Endothelial cell of umbilical vein (primary cell): ENCODE results near the gene APOL2. TPM values are rescaled to one million over a fixed set of nuclear protein-coding genes. Genes with fewer than 3 reads are reported as not detected.

Source experiments
- BruUV-seq: library from RNA; stranded (reverse); fragments of 400-500 nt; replicated peaks from 2 replicates; lab custom pipeline; 2021; lab: Mats Ljungman, UMichigan
- CTCF ChIA-PET: fragments of 300-600, 350-600 bp; sonication (Branson Sonifier 250); formaldehyde crosslinking; loops from one replicate; lab custom pipeline; 2021; ENCODE audit warnings: antibody characterized with exemption, inconsistent platforms; lab: Charles Lee
- POLR2A ChIA-PET: fragments of 300-600, 350-600 bp; sonication (Branson Sonifier 250); formaldehyde crosslinking; loops from one replicate; lab custom pipeline; 2021; ENCODE audit warnings: antibody characterized with exemption, inconsistent platforms; lab: Charles Lee
- DNase-seq: peaks from one replicate; pipeline ENCODE4 v3.0.0-alpha.2; 2011; ENCODE audit warnings: low read depth, low spot score
- FAIRE-seq: peaks from 2 replicates; lab custom pipeline; 2011; peaks lifted over from hg19 to GRCh38; lab: Jason Lieb, UNC
- H2AFZ ChIP-seq: 2 replicates; pipeline ENCODE4 v1.6.0; 2012; ENCODE audit warnings: low read depth, low read length, control low read depth, inconsistent platforms
- H3K27ac ChIP-seq: 2 replicates; pipeline ENCODE4 v1.5.1; 2011; ENCODE audit warnings: low read depth, mild to moderate bottlenecking, control low read depth, low read length, moderate library complexity; ENCODE audit not compliant: insufficient read depth
- H3K27me3 ChIP-seq, 2 experiments: 2 replicates each; pipeline versions ENCODE4 v1.6.0 to v1.6.1; 2011; ENCODE audit warnings: low read length in 2 of 2, mixed read lengths in 1 of 2; ENCODE audit not compliant: control insufficient read depth in 2 of 2, insufficient read depth in 2 of 2
- H3K36me3 ChIP-seq, 2 experiments: 2 replicates in 1 of 2; 3 replicates in 1 of 2; pipeline ENCODE4 v1.5.1; 2011; ENCODE audit warnings: low read length in 2 of 2, mild to moderate bottlenecking in 1 of 2, moderate library complexity in 1 of 2; ENCODE audit not compliant: control insufficient read depth in 2 of 2, insufficient read depth in 2 of 2; ENCODE audit errors: extremely low read depth in 1 of 2
- H3K4me1 ChIP-seq: 3 replicates; pipeline ENCODE4 v1.5.1; 2011; ENCODE audit warnings: mild to moderate bottlenecking, low read length; ENCODE audit not compliant: control insufficient read depth, insufficient read depth; ENCODE audit errors: extremely low read depth
- H3K4me2 ChIP-seq: 2 replicates; pipeline ENCODE4 v1.6.1; 2011; ENCODE audit warnings: low read length, control low read depth, mixed read lengths; ENCODE audit not compliant: insufficient read depth
- H3K4me3 ChIP-seq, 3 experiments: fragments of 200-600 bp in 1 of 3; sonication (generic), shearing (Covaris generic) in 1 of 3; replicated peaks in 1 of 3; 2 replicates each; pipeline ENCODE4 v1.5.1; 2011 to 2016; ENCODE audit warnings: control low read depth in 3 of 3, low read length in 3 of 3, mild to moderate bottlenecking in 2 of 3, inconsistent platforms in 1 of 3, low read depth in 1 of 3, moderate library complexity in 1 of 3; ENCODE audit not compliant: insufficient read depth in 1 of 3
- H3K79me2 ChIP-seq: 2 replicates; pipeline ENCODE4 v1.6.0; 2012; ENCODE audit warnings: low read length, inconsistent platforms; ENCODE audit not compliant: control insufficient read depth, insufficient read depth
- H3K9ac ChIP-seq: replicated peaks from 2 replicates; pipeline ENCODE3; 2011; ENCODE audit warnings: low read length, control low read depth; ENCODE audit not compliant: insufficient read depth; ENCODE audit errors: extremely low read depth
- H3K9me1 ChIP-seq: replicated peaks from 3 replicates; pipeline ENCODE4 v1.6.0; 2011; ENCODE audit warnings: mild to moderate bottlenecking, low read length; ENCODE audit not compliant: control insufficient read depth, insufficient read depth; ENCODE audit errors: extremely low read depth
- H3K9me3 ChIP-seq: replicated peaks from 2 replicates; pipeline ENCODE4 v1.5.1; 2012; ENCODE audit warnings: low read length, inconsistent platforms; ENCODE audit not compliant: control insufficient read depth, insufficient read depth
- H4K20me1 ChIP-seq: replicated peaks from 2 replicates; pipeline ENCODE3; 2011; ENCODE audit warnings: mild to moderate bottlenecking, low read length; ENCODE audit not compliant: control insufficient read depth, insufficient read depth; ENCODE audit errors: extremely low read depth
- EZH2 ChIP-seq: IDR thresholded peaks from 2 replicates; pipeline ENCODE4 v1.6.1; 2012; ENCODE audit warnings: borderline replicate concordance, low read depth, mild to moderate bottlenecking, moderate library complexity, low read length, inconsistent platforms; ENCODE audit not compliant: severe bottlenecking
- FOS ChIP-seq: IDR thresholded peaks from 2 replicates; pipeline ENCODE4 v1.6.1; 2011; ENCODE audit warnings: mild to moderate bottlenecking, low read length, moderate library complexity, borderline replicate concordance; ENCODE audit not compliant: insufficient read depth
- GATA2 ChIP-seq: IDR thresholded peaks from 2 replicates; pipeline ENCODE4 v1.7.0; 2011; ENCODE audit warnings: low read depth, mild to moderate bottlenecking, moderate library complexity, mixed read lengths, low read length; ENCODE audit not compliant: insufficient read length, insufficient read depth
- JUN ChIP-seq: IDR thresholded peaks from 2 replicates; pipeline ENCODE4 v1.6.1; 2011; ENCODE audit warnings: borderline replicate concordance, low read depth; ENCODE audit not compliant: insufficient read length, insufficient read depth
- MYC ChIP-seq: IDR thresholded peaks from one replicate; pipeline ENCODE4 v1.6.1; 2011; ENCODE audit warnings: mild to moderate bottlenecking, low read depth, low read length
- POLR2A ChIP-seq: IDR thresholded peaks from 2 replicates; pipeline ENCODE4 v1.6.1; 2012; ENCODE audit warnings: low read depth, mild to moderate bottlenecking, control low read depth, low read length
- POLR2AphosphoS5 ChIP-seq: IDR thresholded peaks from 2 replicates; pipeline ENCODE4 v1.6.1; 2012; ENCODE audit warnings: low read depth, mild to moderate bottlenecking, control low read depth, low read length, moderate library complexity; ENCODE audit not compliant: insufficient read depth
- dilution Hi-C: fragments of 300-500 bp; cut with MboI; formaldehyde crosslinking; loops from one replicate; pipeline ENCODE4 v1.15.0; 2019; ENCODE audit warnings: low sequenced_read_pairs; ENCODE audit not compliant: extremely low pct_ligation_motif_present
- intact Hi-C: fragments of 100-400 bp; cut with micrococcal nuclease; formaldehyde crosslinking; loops from one replicate; pipeline ENCODE4 v1.10.0; 2022
- polyA plus RNA-seq, 4 experiments: library from polyadenylated mRNA; depleted of rRNA in 3 of 4; stranded (reverse) in 3 of 4; unstranded in 1 of 4; fragments of >200 nt; gene quantifications; 2 replicates each; pipeline versions ENCODE4 v1.2.1 to v1.2.3, GENCODE V29; 2011 to 2012; ENCODE audit warnings: missing spikeins in 1 of 4
- total RNA-seq: library from RNA; stranded (reverse); gene quantifications from 2 replicates; pipeline ENCODE4 v1.2.3, GENCODE V29; 2021
- TF ChIP-seq, protein P1 (sequence below): IDR thresholded peaks from 2 replicates; pipeline ENCODE4 v1.6.1; 2011; ENCODE audit not compliant: insufficient read depth, insufficient read length
- TF ChIP-seq, protein P2 (sequence below), 2 donors: IDR thresholded peaks; 1 replicate in 1 of 2; 2 replicates in 1 of 2; pipeline ENCODE4 v1.5.1; 2011; ENCODE audit warnings: low read length in 2 of 2, mild to moderate bottlenecking in 2 of 2, moderate library complexity in 2 of 2, control low read depth in 1 of 2, inconsistent platforms in 1 of 2, low read depth in 1 of 2; ENCODE audit not compliant: insufficient read depth in 1 of 2; ENCODE audit errors: extremely low read depth in 1 of 2

APOL2 gene
- total and polyA plus RNA-seq, 2 donors (not counting 3 experiments of a cell fraction or from before 2014, with no cell fraction given), result 16.9 to 37.6 TPM

DNA sequence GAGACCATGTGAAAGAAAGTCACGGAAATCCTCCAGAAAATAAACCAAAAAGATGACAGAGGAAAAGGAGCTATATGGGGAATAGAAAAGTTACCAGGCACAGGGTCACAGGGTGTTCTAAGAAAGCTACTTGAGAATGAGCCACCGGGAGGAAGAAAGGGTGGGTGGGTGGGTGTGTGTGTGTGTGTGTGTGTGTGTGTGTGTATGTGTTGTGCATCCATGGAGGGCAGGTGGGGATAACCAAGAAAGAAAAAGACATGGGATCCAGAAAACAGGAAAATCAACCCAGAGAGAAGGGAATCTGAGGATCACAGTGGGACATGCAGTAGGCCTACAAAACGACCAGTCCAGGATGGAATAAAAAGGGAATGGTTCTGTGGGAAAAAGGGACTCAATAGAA is 3.7 kb downstream of the APOL2 start:
- POLR2A ChIA-PET, result no interaction called here
- dilution Hi-C loops, result no loop called here
- no TSS peak for BruUV-seq

More for the DNA sequence above, 3.7 kb downstream of the APOL2 start:
- intact Hi-C loops, result no loop called here
- H3K9me3 ChIP-seq, result no peaks in the 10 kb centered on the region
- H3K9ac ChIP-seq, result no peak overlapping the region
- no peak for FAIRE-seq
- no peaks in the 10 kb centered on the region for H4K20me1 ChIP-seq
- no peak overlapping the region for H3K27ac ChIP-seq
- H3K27me3 ChIP-seq, result no peaks in the 10 kb centered on the region
- peaks cover 4 to 21% of the 10 kb centered on the region in 2 experiments for H3K36me3 ChIP-seq
- CTCF ChIA-PET, result interaction anchor here (1.0 to 6.4 kb wide), 2 partner anchors 17 to 251 kb away, joined by 3 to 27 read pairs; partner anchors contain the start of gene APOL1
- no peak overlapping the region for H2AFZ ChIP-seq
- TF ChIP-seq FOS, result no peak
- TF ChIP-seq POLR2AphosphoS5, result no peak
- no peak for TF ChIP-seq JUN
- no peak for TF ChIP-seq POLR2A
- no peak for TF ChIP-seq EZH2
- TF ChIP-seq GATA2, result no peak
- TF ChIP-seq, protein P1, sequence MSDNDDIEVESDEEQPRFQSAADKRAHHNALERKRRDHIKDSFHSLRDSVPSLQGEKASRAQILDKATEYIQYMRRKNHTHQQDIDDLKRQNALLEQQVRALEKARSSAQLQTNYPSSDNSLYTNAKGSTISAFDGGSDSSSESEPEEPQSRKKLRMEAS, result no peak
- no peak for TF ChIP-seq MYC
- TF ChIP-seq, protein P2, sequence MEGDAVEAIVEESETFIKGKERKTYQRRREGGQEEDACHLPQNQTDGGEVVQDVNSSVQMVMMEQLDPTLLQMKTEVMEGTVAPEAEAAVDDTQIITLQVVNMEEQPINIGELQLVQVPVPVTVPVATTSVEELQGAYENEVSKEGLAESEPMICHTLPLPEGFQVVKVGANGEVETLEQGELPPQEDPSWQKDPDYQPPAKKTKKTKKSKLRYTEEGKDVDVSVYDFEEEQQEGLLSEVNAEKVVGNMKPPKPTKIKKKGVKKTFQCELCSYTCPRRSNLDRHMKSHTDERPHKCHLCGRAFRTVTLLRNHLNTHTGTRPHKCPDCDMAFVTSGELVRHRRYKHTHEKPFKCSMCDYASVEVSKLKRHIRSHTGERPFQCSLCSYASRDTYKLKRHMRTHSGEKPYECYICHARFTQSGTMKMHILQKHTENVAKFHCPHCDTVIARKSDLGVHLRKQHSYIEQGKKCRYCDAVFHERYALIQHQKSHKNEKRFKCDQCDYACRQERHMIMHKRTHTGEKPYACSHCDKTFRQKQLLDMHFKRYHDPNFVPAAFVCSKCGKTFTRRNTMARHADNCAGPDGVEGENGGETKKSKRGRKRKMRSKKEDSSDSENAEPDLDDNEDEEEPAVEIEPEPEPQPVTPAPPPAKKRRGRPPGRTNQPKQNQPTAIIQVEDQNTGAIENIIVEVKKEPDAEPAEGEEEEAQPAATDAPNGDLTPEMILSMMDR (IDR thresholded peaks at IDR 0.05; ENCODE audit: extremely low read depth in 1 of 2, insufficient read depth in 1 of 2, low read depth in 1 of 2, low read length in 2 of 2), result no peak
- H3K4me3 ChIP-seq, result no peak overlapping the region
- H3K9me1 ChIP-seq, result no peaks in the 10 kb centered on the region
- peaks cover 26% of the 10 kb centered on the region for H3K79me2 ChIP-seq
- H3K4me2 ChIP-seq, result no peak overlapping the region
- no peak for DNase-seq
- peaks cover 16% of the 10 kb centered on the region for H3K4me1 ChIP-seq
